CD4-positive, alpha-beta T cell treated with Interleukin-17A for 4 hours (primary cell): Measurements from ENCODE around the gene SPEN.
A peak's percentile ranks its signal among the peaks of the same experiment; 100 is the strongest.

Experiments
- DNase-seq: peaks from one replicate; pipeline ENCODE4 v3.0.0-alpha.2; 2020; ENCODE audit warnings: mixed read lengths

The SPEN gene

GRCh38 chr1:15939181-15940109, 91.9 kb downstream of the SPEN start:
- no peak for DNase-seq

DNA sequence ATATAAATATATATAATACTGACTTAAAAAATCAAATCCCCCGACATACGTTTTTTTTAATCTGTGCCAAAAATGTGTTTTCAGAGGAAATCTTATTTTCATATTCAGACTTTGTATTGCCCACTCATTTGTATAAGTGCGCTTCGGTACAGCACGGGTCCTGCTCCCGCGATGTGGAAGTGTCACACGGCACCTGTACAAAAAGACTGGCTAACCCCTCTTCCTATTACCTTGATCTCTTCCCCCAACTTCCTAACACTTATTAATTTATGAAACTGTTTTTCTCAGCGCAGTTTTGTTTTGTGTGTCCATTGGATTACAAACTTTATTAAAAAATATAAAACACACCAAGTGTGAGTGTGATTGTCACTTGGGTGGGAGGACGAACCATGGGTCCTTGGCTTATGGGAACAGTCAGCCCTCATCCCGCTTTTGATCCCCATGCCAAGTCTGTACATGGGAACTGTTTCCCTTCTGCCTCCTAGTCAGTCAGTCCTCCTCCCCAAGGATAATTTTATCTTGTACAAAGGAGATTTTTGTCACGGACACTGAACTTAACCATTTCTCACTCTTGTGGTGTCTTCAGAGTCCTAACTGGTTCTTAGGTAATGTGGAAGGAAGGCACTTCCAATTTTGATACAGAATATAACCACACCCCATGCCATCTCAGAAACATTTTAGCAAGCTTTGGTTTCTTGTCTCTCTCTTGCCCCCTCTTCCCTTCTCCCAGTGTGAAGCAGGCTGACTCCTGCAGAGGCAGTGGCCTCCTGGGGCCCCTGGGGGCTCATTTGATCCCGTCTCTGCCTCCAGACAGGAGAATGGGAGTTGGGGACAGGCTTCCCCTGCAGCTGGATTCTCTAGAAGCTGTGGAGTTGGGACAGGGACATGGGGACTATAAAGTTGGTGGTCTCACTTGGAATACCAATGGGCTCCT, 92.9 kb downstream of the SPEN start:
- no peak for DNase-seq

GRCh38 chr1:15941044-15941840, 93.7 kb downstream of the SPEN start:
- DNase-seq = no peak

- no peak for DNase-seq
Measured at GRCh38 chr1:15941899-15942660, 94.6 kb downstream of the SPEN start.

DNA sequence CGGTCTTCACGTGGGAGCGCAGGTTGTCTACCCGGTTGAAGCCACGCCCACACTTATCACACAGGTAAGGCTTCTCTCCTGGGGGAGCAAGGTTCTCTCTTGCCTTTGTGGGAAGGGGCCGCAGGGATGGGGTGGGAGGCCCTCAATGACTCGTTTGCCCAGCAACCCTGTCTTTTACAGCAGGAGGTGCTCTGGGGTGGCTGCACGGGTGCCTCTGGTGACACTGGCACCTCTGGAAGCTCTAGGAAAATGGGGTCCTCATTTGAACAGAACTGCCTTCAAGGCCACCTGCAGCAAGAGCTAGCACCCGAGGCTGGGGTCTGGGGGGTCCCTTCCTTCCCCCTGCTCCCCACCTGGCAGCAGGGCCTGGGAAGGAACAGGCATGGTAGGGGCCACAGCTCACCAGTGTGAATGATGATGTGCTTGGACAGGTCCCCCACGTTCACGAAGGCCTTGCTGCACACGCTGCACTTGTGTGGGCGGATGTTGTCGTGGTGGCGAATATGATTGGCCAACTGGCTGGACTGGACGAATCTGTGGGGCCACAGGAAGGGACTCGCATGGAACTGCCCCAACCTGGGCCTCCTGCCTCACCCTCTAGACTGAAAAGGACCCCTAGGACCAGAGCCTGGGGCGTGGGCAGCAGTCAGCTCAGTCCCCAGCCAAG, 95.3 kb downstream of the SPEN start:
- no peak for DNase-seq

DNA sequence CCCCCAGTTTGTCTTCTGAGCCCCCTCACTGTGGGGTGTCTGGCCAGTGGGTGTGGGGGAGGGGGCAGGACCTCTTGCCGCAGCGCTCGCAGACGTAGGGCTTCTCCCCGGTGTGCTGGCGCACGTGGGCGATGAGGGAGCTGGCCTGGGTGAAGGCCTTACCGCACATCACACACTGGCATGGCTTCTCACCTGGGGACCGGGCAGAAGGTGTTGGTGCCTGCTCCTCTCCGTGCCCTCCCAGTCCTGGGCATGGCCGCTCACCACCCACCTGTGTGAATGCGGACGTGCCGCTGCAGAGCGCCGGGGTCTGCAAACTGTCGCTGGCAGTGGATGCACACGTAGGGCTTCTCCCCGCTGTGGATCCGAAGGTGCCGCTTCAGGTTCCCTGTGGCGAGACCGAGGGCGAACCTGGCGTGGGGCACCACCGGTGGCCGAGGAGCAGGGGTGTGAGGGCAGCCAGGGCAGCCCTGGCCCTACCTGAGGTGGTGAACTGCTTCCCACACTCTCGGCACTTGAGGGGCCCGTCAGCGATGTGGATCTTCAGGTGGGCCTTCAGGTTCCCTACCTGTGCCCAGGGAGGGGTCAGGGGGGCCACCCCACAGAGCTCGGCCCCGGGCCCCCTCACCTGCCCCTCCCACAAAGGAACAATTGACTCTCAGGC, 96.0 kb downstream of the SPEN start:
- DNase-seq = no peak

DNA sequence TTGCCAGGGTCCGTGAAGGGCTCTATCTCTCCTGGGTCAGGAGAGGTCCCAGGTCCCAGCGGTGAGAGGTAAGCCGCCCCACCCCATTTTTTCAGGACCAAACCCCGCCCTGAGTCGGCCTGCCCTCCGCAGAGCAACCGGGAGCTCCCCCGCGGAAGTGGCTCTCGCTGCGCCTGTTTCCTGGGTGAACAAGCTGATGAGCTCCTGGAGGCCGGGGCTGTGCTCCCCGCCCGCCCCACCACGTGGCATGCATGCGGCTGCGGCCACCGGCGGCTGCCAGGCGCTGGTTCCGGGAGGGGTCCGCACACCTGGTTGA, 96.4 kb downstream of the SPEN start:
- DNase-seq = no peak

DNA sequence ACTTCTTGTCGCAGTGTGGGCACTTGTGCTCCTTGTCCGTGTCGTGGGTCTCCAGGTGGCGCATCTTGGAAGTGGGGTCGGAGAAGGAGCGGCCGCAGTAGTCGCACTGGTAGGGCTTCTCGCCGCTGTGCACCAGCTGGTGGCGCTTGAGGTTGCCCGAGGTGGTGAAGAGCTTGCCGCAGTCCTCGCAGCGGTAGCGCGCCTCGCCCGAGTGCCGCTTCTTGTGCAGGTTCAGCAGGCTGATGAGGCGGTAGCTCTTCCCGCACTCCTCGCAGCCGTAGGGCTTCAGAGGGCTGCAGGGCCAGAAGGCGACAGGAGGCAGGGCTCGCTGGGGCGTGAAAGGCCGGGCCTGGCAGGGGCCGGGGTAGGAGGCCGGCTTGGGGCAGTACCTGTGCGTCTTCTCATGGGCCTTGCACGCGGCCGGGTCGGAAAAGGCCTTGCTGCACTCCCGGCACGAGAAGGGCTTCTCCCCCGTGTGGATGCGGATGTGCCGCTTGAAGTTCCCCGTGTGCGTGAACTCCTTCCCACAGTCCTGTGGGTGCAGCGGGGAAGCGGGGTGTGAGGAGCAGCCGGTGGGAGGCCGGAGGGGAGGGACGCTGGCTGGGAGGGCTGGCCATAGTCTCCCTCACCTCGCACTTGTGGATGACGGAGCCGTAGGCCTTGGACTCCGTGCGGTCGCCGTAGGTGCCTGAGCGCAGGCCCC, 97.0 kb downstream of the SPEN start:
- DNase-seq = no peak

GRCh38 chr1:15945011-15945831, 97.7 kb downstream of the SPEN start:
- DNase-seq = no peak

DNA sequence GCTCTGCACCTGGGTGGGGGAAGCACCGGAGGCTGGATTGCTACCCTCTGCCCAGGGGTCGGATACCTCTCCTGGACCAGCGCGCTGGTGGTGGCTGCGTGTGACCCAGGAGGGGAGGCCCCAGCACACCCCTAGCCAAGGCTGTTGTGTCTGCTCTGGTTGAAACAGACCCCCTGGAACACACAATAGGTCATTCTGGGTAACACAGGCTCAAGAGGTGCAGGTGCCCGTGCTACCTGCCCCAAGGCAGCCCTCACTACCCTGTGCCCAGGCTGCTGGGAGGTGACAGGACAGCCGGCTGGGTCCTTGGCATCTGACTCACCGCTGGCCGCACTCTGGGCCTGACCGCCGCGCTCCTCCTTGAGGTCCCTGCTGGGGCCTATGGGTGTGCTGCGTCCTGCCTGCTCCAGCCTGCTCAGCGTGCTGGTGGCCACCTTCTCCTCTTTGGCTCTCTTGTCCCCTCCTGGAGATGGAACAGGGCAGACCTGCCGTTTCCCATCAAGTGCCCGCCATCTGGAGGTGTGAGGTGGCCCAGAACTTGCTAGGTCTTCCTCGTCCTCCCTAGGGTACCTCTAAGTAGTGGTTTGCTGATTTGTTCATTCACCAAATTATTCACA, 98.4 kb downstream of the SPEN start:
- no peak for DNase-seq

- DNase-seq = no peak
Measured at GRCh38 chr1:15946571-15947381, 99.3 kb downstream of the SPEN start.

DNA sequence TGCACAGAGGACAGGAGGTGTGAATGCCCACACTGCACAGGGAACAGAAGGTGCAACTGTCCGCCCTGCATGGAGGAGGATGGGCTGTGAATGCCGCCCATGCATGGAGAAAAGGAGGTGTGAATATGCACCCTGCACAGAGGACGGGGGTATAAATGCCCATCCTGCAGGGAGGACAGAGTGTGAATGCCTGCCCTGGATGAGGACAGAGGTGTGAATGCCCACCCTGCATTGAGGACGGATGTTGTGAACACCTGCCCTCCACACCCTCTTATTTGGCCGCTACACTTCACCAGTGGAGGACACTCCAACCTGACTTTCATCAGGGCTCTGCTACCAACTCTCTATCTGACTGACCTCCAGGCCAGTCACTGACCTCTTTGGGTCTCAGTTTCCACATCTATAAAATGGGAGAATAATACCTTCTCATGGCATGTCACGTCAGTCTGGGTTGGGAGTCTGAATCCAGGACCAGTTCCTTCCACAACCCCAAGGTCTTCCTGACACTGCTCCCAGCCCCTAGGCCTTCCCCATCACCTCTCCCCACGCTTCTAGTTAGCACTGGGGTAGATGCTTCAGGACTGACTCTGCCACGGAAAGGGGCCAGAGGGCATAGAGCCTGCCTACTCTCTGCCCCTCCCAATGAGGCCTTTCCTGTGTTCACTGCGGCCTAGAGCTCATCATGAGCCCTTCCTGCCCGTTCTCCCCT, 100.0 kb downstream of the SPEN start:
- DNase-seq = no peak

DNA sequence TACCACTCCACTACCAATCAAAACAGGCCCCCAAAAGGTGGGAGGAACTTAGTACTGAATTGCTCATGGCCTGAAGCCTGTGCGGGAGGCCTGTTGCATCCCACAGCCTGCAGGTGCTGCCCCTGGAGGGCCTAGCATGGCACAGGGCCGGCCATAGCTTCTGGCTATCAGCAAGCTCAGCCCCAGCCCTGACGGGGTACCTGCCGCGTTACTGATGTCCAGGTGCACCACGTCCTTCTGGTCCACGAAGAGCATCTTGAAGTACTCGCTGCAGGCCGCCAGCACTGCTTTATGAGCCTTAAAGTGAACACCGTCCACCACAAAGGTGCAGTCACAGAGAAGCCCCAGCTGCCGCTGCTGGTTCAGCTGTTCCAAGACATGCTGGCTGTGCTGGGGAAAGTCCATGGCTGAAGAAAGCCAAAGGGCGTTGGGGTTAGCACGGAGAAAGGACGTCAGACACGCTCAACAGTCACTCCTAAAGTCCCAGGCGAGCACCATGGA, 100.6 kb downstream of the SPEN start:
- no peak for DNase-seq

DNA sequence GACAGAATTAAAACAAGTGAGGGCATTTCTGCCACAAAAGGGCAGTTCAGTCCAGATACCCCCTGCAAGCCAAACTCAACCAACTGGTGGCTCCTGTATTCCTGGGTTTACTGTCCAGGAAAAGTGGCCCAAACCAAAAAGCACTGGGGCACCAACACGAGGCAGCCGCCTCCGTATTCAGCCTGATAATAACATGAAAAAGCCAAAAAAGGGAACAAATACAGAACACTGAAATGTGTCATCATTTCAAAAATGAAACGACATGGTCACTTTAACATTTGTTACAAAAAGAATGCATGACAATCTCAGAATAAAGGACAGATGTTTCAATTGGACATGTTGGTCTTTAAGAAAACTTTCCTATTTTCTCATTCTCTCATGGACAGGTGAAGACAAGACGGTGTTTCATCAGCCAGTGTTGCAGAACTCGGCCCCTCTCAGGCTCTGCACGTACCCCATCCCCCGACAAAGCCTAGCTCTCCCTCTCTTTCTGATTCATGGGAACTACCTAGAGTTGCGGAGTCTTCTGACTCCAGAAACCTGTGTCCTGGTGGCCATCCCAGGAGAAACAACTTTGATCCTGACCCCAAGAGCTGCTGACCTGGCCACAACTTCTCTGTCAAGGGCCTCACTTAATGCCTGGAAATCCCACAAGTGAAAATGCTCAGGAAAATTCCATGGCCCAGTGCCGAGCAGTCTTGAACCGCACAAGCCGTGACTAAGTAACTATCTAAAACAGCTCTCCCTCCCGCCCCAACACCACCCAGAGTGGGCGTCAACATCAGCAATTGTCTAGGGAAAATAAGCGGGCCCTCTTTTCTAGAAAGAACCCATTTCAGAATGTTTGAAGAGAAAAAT, 101.3 kb downstream of the SPEN start:
- DNase-seq = peak; percentile 23

DNA sequence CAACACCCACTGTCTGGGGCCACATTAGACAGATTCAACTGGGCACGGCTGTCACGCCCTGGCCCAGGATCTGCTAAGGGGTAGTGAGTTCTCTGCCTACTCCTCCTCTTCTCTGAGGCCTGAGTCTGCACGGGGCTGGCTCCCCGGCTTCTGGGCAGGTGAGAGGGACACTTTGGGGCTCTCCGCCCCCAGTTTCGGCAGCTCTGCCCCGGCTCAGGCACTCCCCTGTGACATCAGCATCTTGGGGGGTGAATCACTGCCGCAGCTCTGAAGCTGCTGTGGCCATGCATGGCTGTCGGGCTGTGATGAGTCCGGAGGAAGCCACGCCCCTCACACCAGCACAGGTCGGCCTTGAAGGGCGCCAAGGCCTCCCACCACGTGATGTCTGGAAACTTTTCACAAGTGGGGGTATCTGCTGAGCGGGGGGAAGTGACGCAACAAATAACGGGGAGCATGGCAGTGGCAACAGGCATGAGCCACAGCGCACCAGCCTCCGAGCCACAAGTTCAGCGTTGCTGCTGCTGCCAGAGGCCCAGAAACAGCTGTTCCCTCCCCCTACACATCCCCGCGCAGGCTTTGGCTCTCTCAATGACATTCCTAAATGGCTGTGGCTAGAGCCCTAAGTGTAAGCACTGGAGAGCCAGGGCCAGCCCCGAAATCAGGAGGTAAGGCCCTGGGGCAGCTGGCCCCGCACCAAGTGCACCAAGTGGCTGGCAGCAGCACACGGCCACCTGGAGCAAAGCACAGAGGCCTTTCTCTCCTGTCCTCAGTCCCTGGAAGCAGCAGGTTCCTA, 102.1 kb downstream of the SPEN start:
- DNase-seq = peak; percentile 87
